Limb (tissue), 2 donors: ENCODE measurements around the gene AAGAB.
"Not testable (repeated sequence)": the region's sequence is repeated elsewhere in the genome, so short reads cannot be mapped to it uniquely, and the experiment has no call there.

ENCODE experiments used
- DNase-seq, 2 donors: peaks; one replicate each; pipeline ENCODE4 v3.0.0-alpha.2; 2016; ENCODE audit errors: extremely low spot score in 2 of 2

AAGAB gene, protein sequence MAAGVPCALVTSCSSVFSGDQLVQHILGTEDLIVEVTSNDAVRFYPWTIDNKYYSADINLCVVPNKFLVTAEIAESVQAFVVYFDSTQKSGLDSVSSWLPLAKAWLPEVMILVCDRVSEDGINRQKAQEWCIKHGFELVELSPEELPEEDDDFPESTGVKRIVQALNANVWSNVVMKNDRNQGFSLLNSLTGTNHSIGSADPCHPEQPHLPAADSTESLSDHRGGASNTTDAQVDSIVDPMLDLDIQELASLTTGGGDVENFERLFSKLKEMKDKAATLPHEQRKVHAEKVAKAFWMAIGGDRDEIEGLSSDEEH

DNA sequence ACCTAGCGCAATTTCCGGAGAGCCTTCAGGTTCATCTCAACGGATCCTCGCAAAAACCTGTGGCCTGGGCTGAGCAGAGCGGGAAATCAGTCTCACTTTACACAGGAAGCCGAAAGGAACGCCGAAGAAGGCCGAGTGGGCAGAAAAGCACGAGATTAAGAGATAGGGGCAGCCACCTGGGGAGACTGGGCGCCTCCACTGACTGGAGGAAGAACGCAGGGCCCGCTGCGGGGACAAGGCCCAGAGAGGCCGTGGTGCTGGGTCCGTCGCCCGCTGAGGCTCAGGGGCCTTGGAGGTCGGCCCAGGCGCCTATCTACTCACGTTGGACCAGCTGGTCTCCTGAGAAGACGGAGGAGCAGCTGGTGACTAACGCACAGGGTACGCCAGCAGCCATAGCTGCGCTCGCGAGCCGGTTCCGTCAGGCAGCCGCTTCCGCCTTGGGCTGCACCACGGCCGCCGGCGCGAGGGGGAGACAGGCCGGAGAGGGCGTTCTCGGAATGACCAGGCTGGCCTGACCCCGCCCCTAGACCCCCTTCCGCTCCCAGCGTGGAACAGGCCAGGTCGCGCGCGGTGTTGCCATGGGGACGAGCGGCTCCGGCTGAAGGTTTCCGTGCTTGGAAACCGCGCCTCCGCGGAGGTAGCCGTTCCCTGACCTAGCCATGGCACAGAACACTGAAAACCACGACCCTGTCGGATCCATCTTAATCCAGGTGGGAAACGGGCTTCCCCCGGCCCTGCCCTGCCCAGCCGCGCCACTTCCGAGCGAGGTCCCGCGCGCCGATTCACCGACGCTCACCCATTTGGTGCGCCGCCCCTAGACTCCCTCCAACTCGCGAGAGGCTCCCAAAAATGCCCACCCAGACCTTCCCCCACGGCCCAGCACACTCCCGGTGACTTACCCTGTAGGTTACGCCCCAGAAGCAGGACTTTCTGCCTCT lies at the start of gene AAGAB, which contains the start of gene IQCH:
Gene AAGAB, minus strand, starts transcription at position 424 of the 938 bp plus-strand sequence. Its CDS starts 30 bp downstream, at position 394.
Gene IQCH, plus strand, starts transcription at position 549 of the 938 bp plus-strand sequence. Its CDS starts 111 bp downstream, at position 660.
- peak; percentile 96 to 100 for DNase-seq

DNA sequence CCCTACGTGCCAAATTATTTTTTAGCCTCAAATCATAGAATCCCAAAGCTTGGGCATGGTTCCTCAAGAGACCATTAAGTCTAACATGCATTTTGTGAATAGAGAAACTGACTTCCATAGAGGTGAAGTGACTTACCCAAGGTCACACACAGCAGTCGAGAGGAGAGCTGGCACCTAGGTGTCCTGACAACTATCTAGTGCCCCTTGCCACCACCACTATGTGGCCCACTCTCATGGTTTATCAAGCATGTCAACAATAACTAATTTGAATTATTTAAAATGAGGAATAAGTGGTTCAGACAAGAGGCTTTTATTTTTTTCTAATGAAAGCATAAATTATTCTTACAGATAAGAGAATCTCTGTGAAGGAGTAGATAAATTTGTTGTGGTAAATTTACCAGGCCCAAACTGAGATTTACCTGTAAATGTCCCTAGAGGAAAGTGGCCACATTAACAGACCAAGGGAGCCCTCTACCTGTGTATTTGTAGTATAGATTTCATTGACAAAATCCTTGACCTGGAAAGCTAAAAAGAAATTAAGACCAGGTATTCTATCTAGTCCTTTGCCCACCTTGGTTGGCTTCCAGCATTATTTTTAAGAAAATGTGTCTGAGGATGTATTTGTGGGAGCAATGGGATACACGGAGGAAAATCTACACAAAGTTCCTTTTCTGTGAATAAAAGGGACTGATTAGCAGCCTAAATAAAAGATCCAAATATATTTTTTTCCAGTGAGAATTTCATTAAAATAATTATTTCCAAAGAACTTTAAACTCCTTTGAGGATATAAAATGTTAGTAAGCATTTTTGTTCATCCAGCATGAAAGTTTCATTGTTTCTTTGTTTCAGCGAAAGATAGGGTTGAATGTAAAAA lies 49.3 kb upstream of the AAGAB start:
- DNase-seq = no peak

DNA sequence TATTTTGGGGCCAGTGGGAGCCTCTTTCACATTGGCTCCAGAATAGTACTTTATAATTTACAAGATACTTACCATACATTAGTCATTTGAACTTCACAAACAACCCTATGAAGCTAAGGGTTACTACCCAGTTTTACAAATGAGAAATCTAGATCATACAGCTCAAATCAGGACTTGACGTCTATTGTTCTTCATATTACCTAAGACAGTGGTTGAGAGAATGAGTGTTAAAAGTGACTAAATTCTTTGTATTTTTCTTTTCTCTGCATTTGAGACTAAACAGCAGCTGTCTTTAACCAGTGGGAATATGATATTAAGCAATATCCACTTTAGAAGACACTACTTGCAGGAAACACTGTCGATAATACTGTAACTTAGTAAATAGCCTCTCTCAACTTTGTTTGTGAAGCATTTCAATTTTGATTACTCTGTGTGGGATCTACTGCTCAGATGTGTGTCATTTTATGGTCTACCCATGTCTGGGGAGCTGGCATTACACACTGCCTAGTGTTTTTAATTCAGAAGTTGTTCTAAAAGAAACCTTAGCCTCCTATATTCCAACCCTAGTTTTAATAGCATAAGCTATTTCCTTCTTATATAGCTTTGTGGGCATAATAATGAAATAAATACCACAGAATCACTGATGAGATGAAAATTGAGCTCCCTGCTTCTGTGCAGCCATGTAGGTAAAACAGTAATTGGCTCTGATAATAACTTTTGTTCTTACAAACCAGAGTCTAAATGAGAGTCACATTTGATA lies 46.0 kb upstream of the AAGAB start:
- DNase-seq = no peak

DNA sequence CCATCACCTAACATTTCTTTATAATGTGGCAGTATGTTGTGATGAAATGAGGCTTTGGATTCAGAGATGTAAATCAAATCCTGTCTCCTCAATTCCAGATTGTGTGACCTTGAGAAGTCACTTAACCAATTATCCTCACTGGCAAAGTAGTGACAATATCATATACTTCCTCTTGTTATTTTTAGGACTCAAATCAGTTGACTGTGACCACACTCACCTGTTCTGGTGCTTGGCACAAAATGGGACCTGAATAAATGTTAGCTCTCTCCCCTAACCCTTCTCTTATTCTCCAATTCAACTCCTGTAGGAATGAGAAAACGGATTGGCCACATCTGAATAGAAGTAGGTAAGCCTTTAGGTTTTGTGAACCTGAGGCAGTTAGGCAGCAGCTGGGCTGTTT lies 42.2 kb upstream of the AAGAB start:
- no peak for DNase-seq

DNA sequence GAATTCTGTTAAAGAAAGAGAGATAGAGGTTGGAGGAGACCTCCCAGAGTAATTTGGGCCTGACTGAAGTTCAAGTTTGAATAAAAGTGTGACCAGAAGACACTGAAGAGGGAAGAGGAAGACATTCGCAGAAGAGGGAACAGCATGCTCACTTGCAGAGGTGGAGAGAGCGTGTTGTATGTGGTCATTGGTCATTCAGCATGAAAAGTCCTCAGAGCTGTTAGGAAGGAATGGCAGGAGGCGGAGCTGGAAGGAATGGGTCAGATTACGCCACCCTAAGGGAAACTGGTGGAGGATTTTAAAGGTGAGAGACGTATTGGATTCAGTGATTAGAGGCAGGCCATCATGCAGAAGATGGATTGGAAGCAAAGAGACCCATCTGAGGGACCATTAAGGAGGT lies 41.7 kb upstream of the AAGAB start:
- no peak for DNase-seq

DNA sequence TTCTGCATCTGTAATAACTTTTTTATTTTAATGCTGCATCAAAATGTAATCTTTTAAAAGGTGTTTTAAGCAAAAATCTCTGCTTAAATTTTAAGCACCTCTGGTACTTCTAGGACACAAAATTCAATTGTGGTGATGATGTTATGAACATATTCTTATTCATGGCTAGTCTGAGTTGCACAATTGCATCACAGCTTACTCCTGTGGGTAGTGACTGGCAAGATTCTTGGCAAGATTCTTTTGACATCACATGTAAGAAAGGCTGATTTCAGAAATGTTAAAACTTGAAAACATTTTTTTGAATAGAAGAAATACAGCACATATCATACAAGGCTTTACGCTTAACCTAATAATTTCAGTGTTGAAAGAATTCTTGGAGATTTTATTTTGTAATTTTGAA lies 35.9 kb upstream of the AAGAB start:
- DNase-seq = no peak

DNA sequence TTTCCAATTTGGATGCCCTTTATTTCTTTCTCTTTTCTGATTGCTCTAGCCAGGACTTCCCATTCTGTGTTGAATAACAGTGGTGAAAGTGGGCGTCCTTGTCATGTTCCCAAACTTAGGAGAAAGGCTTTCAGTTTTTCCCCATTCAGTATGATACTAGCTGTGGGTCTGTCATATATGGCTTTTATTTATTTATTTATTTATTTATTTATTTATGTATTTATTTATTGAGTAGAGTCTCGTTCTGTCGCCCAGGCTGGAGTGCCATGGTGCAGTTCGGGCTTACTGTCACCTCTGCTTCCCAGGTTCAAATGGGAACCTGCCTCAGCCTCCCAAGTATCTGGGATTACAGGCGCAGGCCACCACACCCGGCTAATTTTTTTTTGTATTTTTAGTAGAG lies 31.9 kb upstream of the AAGAB start:
- DNase-seq = not testable (repeated sequence)

DNA sequence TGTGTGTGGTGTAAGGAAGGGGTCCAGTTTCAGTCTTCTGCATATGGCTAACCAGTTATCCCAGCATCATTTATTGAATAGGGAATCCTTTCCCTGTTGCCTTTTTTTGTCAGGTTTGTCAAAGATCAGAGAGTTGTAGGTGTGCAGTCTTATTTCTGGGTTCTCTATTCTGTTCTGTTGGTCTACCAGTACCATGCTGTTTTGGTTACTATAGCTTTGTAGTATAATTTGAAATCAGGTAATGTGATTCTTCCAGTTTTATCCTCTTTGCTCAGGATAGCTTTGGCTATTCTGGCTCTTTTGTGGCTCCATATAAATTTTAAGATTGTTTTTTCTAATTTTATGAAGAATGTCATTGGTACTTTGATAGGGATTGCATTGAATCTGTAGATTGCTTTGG lies 31.2 kb upstream of the AAGAB start:
- not testable (repeated sequence) for DNase-seq

DNA sequence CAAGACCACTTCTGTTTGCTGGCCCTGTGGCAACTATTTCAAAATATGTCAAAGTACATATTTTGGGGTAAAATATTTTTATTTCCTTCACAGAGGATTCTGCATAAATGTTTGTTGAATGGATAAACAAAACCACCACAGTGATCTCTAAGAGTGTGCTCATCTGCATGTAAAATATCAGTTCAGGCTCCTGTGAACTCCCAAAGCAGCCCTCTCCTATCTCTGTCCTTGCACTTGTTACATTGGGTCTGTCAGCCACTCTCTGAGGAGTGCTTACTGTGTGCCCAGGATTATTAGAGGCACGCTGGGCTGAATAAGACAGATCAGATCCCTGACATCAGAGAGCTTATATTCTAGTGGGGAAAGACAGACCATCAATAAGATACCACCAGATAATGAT lies 27.3 kb upstream of the AAGAB start:
- no peak for DNase-seq

DNA sequence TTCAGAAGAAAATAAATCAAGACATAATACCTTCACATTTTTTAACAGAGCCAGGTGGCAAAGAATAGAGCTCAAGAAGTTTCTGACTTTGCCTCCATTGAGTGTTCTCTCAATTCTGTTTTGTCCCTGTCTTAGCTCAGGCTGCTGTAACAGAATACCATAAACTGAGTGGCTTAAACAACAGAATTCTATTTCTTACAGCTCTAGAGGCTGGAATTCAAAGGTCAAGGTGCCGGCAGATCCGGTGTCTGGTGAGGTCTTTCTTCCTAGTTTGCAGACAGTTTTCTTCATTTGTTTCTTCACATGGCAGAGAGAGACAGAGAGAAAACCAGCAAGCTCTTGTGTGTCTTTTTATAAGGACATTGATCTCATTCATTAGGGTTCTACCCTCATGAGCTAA lies 25.8 kb upstream of the AAGAB start:
- no peak for DNase-seq

DNA sequence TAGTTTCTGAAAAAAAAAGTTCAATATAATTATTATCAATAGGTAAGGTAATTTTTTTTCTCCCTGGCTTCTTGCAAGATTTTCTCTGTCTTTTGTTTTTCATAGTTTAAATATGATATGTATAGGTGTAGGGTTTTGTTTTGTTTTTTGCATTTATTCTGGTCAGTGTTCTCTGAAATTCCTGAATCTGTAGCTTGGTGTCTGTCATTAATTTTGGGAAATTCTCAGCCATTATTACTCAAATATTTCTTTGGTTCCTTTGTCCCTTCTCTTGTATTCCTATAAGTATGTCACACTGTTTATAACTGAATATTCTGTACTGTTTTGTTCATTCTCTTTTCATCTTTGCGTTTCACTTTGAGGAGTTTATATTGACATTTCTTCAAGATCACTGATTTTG lies 22.2 kb upstream of the AAGAB start:
- DNase-seq = no peak

DNA sequence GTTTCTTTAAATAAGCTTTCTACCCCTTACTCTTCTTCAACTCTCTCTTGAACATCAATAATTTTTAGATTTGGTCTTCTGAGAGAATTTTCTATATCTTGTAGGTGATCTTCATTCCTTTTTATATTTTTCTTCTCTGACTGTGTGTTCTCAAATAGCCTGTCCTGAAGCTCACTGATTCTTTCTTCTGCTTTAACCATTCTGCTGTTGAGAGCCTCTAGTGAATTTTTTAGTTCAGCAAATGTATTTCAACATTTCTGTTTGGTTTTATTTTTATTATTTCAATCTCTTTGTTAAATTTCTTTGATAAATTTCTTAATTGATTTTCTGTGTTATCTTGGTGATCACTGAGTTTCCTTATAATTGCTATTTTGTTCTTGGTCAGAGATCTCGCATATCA lies 19.8 kb upstream of the AAGAB start:
- DNase-seq = no peak

DNA sequence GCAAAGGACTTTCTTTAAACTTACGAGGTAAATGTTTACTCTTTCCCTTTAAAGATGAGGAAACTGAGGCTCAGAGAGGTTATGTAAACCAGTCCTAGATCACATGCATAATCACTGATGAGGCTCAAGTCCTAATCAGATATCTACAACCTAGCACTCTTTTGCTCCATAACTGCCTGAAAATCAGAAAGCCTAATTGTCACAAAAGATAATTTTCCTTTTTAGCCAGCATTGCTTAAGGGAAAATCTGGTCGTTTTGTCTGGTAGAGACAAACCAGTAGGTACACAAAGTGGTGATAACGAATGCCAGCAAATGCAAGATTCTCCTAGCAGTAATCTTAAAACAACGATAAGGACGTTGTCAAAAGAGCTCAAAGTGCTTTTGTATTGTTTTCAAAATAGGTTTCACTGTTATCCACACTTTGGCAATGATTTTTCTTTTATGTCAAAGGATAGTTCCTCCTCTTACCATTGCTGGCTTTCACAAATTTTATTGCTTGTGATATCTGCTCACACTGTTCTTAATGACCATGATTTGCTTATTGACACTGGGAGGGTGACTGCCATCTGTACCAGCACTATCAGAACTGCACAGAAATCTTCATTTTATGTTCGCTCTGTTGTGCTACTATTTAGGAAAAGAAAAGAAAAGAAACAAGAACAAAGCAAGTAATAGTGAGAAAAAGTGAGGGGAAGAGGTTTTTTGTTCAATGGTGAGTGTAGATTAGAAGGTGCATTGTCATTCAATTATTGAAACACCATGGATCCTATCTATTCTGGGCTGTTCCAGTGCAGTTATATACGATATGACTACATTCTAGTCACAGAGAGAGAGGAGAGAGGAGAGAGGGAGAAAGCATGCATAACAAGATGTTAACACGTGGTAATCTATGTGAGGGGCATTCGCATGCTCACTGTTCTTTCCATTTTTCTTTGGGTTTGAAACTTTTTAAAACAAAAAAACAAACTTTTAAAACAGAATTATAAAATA lies 13.8 kb upstream of the AAGAB start:
- no peak for DNase-seq

DNA sequence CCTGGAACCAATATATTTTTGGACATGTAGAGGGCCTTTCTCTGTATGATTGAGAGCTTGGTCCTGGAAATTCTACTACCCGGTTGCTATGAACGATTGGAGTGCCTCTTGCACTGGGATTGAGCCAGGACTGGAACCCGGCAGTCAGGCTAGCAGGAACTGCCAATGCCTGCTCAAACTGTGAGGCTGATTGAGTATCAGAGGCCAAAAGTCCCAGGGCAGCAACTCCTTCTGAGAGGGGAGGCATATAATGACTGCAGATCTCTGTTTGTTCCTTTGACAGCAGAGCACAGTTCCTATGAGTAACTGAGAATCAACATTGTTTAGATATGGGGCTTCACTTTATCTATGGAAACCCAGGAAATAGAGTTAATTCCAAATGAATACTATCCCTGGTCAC lies 13.0 kb upstream of the AAGAB start:
- DNase-seq = no peak

DNA sequence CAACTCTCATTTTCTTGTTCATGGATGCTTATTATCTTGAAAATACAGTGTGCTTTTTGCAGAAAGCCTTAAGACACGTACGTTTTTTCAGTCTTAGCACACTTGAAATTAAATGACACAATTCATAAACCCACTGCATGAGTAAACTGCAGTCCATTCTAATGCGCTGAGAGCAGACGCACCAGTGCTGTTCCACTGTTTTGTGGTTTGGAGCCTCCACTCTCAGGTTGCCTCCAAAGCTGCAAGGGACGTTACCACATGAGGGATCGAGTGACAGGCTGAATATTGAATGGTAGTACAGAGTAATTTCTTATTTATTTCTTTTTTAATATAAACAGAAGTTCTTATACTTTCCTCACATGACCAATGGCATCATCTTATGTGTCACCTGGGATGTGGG lies 12.4 kb upstream of the AAGAB start:
- no peak for DNase-seq

DNA sequence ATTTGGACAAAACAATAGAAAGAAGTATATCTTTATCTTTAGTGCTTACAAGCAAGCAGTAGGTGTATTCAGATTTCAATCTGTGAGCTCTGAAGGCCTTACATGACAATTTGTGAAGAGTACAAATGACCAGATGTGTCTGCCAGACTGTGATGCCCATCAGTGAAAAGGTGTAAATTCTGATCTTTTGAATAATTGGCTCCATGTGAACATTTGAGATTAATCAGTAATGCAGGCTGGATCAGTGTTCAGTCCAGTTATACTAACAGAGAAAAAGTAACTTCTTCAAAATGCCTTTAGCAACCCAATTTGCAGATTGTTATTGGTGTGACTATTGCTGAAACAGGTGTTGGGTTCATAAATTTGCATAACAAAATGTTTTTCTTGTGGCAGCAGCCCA lies 5.3 kb upstream of the AAGAB start:
- DNase-seq = no peak

DNA sequence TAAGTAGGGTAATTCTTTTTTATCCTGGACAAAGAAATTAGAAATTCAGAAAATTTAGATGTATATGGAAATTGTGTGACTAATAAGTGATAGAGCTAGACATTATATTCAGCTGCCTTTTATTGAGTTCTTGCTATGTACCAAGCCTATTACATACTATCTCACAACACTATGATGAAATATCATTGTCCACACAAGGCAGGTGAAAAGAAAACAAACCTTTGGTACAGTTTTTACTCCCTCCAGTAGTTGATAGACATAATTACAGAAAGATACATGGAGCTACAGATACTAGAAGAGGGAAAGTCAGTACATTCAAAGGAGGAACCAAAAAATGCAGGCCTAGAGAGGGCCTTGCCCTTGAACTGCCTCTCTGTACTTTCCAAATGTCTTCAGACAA lies 4.9 kb upstream of the AAGAB start:
- no peak for DNase-seq

DNA sequence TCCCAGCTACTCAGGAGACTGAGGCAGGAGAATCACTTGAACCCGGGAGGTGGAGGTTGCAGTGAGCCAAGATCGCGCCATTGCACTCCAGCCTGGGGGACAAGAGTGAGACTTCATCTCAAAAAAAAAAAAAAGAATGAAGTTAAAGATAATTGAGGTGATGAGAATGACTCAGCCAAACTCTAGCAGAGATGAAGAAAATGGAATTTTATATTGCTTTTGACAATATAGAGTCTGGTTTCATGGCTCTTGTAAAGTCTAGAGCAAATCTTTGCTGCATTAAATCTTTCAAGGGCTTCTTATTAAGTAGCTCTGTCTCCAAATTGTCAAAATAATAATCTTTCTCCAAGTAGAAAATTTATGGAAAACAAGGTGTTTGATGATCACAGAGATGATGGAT lies 4.0 kb upstream of the AAGAB start:
- DNase-seq = not testable (repeated sequence)

DNA sequence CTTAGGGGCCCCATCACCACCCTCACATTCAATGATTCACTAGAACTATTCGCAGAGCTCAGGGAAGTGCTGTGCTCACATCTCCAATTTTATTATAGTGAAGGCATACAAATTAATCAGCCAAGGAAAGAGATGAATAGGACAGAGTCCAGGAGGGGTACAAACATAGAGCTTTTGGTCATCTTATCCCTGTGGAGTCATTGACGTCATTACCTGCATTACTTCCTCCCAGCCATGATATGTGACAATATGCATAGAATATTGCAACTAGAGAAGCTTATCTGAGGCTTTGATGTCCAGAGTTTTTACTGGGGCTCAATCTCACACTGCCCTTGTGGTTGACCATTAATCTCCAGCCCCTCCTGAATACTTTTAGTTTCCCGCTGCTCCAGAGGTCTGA lies 1.6 kb upstream of the AAGAB start:
- no peak for DNase-seq
